ENCODE data around the gene CCKAR.

Gene CCKAR

DNA sequence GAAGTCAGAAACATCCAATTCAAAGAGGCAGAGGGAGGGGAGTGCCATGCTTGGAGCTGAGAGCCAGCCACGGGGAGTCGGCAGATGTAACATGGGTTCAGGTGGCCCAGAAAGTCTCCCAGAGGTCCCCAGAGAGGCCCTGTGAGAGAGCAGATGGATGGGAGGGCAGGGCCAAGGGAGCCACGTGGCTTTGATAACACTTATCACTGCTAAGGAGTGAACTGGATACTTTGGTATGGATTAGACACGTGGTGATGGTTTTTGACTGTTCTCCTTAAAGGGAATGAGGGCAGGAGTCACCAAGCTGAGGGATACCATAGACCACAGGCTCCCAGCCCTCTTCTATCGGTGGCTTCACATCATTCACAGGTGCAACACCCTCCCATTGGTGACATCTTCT, 13.7 kb downstream of the CCKAR start:
- DNase-seq = no peak
- no peak overlapping the region for H3K4me3 ChIP-seq (ENCODE audit: low read depth, low read length)
- TF ChIP-seq CTCF (IDR thresholded peaks at IDR 0.05; ENCODE audit: low read depth, low read length) = no peak
- H3K27ac ChIP-seq = no peak overlapping the region
- no peaks in the 10 kb centered on the region for H3K27me3 ChIP-seq (ENCODE audit: insufficient read depth, low read depth, severe bottlenecking)
- H3K36me3 ChIP-seq = no peaks in the 10 kb centered on the region
- H3K9me3 ChIP-seq (ENCODE audit: severe bottlenecking) = peaks cover 6% of the 10 kb centered on the region

DNA sequence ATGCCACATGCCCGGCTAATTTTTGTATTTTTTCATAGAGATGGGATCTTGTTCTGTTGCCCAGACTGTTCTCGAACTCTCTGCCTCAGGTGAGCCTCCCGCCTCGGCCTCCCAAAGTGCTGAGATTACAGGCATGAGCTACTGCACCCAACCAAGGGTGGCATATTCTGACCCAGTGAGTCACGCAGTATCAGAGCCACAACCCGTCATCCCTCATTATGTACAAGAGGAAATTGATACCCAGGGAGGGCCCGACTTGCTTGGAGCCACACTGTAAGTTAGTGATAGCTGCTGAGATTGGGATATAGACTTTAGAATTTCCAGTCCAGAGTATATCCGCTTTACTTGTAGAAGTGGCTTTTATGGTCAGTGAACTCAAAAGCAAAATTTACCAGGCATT, 14.6 kb downstream of the CCKAR start:
- peaks cover 6% of the 10 kb centered on the region for H3K9me3 ChIP-seq (ENCODE audit: severe bottlenecking)
- H3K27ac ChIP-seq = no peak overlapping the region
- H3K27me3 ChIP-seq (ENCODE audit: insufficient read depth, low read depth, severe bottlenecking) = no peaks in the 10 kb centered on the region
- no peaks in the 10 kb centered on the region for H3K36me3 ChIP-seq
- no peak for TF ChIP-seq CTCF (IDR thresholded peaks at IDR 0.05; ENCODE audit: low read depth, low read length)
- H3K4me3 ChIP-seq (ENCODE audit: low read depth, low read length) = no peak overlapping the region
- no peak for DNase-seq

GRCh38 chr4:26474551-26474950, 15.7 kb downstream of the CCKAR start:
- no peak for TF ChIP-seq CTCF (IDR thresholded peaks at IDR 0.05; ENCODE audit: low read depth, low read length)
- no peak overlapping the region for H3K4me3 ChIP-seq (ENCODE audit: low read depth, low read length)
- H3K36me3 ChIP-seq = no peaks in the 10 kb centered on the region
- no peaks in the 10 kb centered on the region for H3K27me3 ChIP-seq (ENCODE audit: insufficient read depth, low read depth, severe bottlenecking)
- no peak overlapping the region for H3K27ac ChIP-seq
- H3K9me3 ChIP-seq (ENCODE audit: severe bottlenecking) = peaks cover 6% of the 10 kb centered on the region
- DNase-seq = no peak

GRCh38 chr4:26473893-26474292, 16.4 kb downstream of the CCKAR start:
- no peak overlapping the region for H3K4me3 ChIP-seq (ENCODE audit: low read depth, low read length)
- no peak overlapping the region for H3K27ac ChIP-seq

DNA sequence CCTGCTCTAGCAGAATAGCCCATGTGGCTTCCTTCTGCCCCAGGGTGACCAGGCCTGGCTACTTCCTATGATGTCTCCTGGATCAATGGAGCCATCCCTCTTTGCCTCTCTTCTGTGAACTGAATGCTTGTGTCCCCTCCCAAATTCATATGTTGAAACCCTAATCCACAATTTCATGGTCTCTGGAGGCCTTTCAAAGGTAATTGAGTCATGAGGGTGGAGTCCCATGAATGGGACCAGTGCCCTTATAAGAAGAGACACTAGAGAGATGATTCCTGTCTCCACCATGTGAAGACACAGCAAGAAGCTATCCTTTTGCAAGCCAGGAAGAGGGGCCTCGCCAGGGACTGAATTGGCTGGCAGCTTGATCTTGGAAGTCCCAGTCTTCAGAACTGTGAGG, 18.4 kb downstream of the CCKAR start:
- H3K9me3 ChIP-seq (ENCODE audit: severe bottlenecking) = peaks cover 6% of the 10 kb centered on the region
- no peak overlapping the region for H3K27ac ChIP-seq
- H3K36me3 ChIP-seq = no peaks in the 10 kb centered on the region
- no peak overlapping the region for H3K4me3 ChIP-seq (ENCODE audit: low read depth, low read length)
- H3K27me3 ChIP-seq (ENCODE audit: insufficient read depth, low read depth, severe bottlenecking) = no peaks in the 10 kb centered on the region
- TF ChIP-seq CTCF (IDR thresholded peaks at IDR 0.05; ENCODE audit: low read depth, low read length) = no peak
- DNase-seq = no peak

More at GRCh38 chr4:26473893-26474292, 16.4 kb downstream of the CCKAR start:
- no peak for DNase-seq
- no peaks in the 10 kb centered on the region for H3K36me3 ChIP-seq
- H3K9me3 ChIP-seq (ENCODE audit: severe bottlenecking) = peaks cover 6% of the 10 kb centered on the region
- TF ChIP-seq CTCF (IDR thresholded peaks at IDR 0.05; ENCODE audit: low read depth, low read length) = no peak
- H3K27me3 ChIP-seq (ENCODE audit: insufficient read depth, low read depth, severe bottlenecking) = no peaks in the 10 kb centered on the region

- DNase-seq = no peak
- H3K4me3 ChIP-seq (ENCODE audit: low read depth, low read length) = no peak overlapping the region
- H3K36me3 ChIP-seq = no peaks in the 10 kb centered on the region
- no peak for TF ChIP-seq CTCF (IDR thresholded peaks at IDR 0.05; ENCODE audit: low read depth, low read length)
- no peaks in the 10 kb centered on the region for H3K27me3 ChIP-seq (ENCODE audit: insufficient read depth, low read depth, severe bottlenecking)
- peaks cover 6% of the 10 kb centered on the region for H3K9me3 ChIP-seq (ENCODE audit: severe bottlenecking)
- no peak overlapping the region for H3K27ac ChIP-seq
These were observed 21.3 kb downstream of the CCKAR start for GRCh38 chr4:26468977-26469376.

Data from WERI-Rb-1 (cell line).